ENCODE data around the gene SYT2.

GRCh38 chr1:202661136-202661845 is 49.0 kb downstream of the SYT2 start:
- TF ChIP-seq REST (IDR thresholded peaks at IDR 0.05; ENCODE audit: insufficient read depth in 1 of 2, low read depth in 2 of 2, low read length in 2 of 2), result no peak
- TF ChIP-seq TAF1 (IDR thresholded peaks at IDR 0.05; ENCODE audit: borderline replicate concordance, insufficient read depth, low read length), result no peak
- no peak for TF ChIP-seq POLR2AphosphoS5 (IDR thresholded peaks at IDR 0.05; ENCODE audit: low read depth, low read length)

All from PFSK-1 (cell line).